NCI-H2196 treated with DMSO at 0.1 percent for 48 hours (cell line): ENCODE data around the gene ZSCAN26.
"Not testable (repeated sequence)": the region's sequence is repeated elsewhere in the genome, so short reads cannot be mapped to it uniquely, and the experiment has no call there.

ENCODE experiments used
- DNase-seq: peaks from one replicate; lab custom pipeline; 2025; ENCODE audit not compliant: unreplicated experiment; lab: John Stamatoyannopoulos, UW

The ZSCAN26 gene

DNA sequence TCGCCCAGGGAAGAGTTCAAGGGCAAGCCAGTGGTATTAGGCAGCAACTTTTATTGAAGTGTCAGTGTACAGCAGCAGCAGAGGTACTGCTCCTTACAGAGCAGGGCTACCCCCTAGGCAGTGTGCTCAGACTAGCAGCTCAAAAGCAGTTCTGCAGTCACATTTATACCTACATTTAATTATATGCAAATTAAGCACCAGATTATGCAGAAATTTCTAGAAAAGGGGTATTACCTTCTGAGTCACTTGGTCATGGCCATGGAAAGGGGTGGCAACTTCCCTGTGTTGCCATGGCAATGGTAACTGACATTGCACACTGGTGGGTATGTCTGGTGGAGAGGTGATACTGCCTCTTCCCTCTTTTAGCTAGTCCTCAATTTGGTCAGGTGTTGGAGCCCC is 12.8 kb upstream of the ZSCAN26 start:
- DNase-seq: no peak

DNA sequence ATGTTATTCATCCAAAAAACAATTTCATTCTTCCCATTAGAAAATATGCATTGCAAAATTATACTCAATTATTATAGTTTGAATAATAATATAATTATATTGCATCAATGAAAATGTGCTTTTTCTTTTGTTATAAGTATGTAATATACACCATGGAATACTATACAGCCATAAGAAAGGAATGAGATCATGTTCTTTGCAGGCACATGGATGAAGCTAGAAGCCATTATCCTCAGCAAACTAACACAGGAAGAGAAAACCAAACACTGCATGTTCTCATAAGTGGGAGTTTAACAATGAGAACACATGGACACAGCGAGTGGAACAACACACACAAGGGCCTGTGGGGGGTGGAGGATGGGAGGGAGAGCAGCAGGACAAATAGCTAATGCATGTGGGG is 9.9 kb upstream of the ZSCAN26 start:
- DNase-seq: no peak

- no peak for DNase-seq
Measured at GRCh38 chr6:28258877-28259777, 7.8 kb upstream of the ZSCAN26 start, which contains the start of gene NKAPL. NKAPL (plus strand) TSS chr6:28259297; CDS start chr6:28259372, 75 bp downstream.

- no peak for DNase-seq
Measured at GRCh38 chr6:28263922-28264321, 3.0 kb upstream of the ZSCAN26 start.

- DNase-seq: no peak
Measured at GRCh38 chr6:28264834-28265401, 2.0 kb upstream of the ZSCAN26 start.

DNA sequence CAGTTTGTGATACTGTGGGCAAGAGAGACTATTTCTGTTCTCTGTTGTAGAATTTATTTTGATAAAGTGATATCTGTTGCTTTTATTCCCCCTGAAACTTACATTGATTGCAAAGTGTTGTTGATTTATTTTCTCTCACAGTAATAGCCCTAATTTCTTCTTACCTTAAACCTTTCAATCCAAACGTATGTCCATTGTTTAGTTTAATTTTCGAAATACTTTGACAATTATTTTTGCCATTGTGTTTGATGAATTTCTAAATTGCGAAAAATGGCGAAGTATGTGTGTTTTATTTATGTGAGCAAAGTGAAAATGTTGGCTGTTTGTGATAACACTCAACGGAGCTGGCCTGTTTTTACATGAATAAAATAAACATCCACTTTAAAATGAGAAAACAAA is 381 bp upstream of the ZSCAN26 start:
- no peak for DNase-seq

DNA sequence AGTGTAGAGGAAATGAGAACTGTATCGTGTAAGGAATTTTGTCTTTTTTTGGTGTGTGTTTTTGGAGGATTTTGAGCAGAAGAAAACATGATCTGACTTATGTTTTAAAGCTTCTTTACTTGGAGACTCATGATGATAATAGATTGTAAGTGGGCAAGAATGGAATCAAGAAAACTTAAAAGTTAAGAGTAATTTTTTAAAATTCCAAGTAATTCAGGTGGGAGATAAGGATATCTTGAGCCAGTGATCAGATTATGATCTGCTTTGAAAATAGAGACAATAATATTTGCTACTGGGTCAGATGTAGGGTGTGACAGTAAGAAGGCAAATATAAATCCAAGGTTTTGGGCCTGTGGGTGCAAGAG is 734 bp downstream of the ZSCAN26 start:
- DNase-seq: no peak

- DNase-seq: no peak
Measured at GRCh38 chr6:28269492-28269891, 2.5 kb downstream of the ZSCAN26 start.

GRCh38 chr6:28274888-28275287 is 7.9 kb downstream of the ZSCAN26 start:
- DNase-seq: no peak

DNA sequence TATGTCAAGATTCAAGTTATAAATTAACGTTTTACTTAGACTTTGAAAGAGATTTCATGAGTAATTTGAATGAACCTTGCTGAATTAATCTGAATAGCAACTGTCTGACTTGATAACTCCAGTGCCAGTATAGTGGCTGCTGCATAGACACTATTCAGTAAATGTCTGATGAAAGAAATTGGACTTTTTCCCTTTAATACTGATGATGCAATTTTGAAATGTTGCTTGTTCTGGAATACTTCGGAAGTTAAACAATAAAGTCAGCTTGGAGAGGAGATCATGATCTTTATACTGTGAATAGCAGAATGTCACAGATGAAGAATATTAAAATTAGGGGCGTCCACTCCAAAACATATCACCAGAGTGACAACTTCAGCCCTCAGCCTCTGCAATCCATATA is 10.8 kb downstream of the ZSCAN26 start:
- DNase-seq: no peak

DNA sequence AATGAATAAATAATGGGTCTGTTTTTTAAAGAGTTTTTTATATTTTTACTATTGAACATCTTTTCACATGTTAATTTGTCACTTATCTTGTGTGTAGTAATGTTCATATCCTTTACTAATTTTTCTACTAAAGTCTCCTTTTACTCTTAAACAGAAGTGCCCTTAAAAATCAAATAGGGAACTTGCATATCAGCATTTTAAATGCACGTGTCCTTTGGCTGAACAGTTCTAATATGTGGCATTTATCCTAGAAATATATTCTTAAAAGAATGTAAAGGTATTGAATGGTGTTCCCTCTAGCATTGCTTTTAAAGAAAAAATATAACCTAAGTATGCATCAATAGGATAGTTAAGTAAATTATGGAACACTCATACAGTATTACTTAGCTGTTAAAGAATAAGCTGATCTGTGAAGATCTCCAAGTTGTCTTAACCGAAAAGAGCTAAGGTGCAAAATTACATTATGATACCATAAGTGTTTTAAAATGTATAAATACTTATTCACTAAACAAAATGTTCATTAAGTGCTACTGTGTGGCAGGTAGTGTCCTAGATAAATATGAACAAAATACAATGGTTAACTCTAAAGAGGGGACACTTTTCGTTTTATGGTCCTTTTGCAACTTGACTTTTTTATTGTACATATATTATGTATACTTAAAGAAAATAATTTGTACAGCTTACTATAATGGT is 13.8 kb downstream of the ZSCAN26 start:
- no peak for DNase-seq

DNA sequence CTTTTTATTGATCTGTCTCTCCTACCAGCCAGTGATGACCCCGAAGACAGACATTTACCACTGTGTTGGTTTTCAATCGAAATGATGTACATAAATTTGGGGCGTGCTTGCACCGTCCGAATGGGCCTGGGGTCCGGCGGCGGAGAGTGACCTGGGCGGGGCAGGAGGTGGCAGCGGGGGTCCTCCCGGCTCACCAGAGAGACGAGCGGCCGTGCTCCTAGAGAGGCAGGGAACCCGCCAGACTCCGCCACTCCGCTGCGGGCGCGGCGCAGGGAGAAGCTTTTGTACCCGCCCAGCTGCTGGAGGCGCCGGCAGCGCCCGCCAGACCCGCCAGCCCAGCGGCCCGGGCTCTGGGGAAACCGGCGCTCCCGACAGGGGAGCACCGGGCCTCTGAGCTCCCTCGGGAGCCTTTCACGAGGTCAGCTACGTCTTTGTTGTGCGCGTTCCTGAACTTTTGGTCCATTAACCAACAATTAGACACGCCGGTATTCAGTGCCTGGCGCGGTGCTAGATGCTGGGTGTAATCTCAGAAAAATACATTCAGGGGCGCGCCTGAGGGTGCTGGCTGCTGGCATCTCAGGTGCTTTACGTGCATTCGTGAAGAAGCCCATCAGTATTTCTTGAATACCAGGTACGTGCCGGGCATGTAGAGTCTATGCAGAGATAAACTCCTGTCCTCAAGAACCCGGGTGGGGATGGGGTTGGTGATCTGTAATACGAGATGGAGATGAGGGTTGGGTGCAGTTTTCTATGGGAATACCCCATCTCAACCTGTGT is 14.5 kb downstream of the ZSCAN26 start, which contains the start of gene PGBD1:
Gene PGBD1, plus strand, starts transcription at position 285 of the 777 bp plus-strand sequence. CDS start 2,242 bp downstream, outside the sequence.
- peak; percentile 40 for DNase-seq

- no peak for DNase-seq
Measured at GRCh38 chr6:28282926-28283325, 16.0 kb downstream of the ZSCAN26 start.

DNA sequence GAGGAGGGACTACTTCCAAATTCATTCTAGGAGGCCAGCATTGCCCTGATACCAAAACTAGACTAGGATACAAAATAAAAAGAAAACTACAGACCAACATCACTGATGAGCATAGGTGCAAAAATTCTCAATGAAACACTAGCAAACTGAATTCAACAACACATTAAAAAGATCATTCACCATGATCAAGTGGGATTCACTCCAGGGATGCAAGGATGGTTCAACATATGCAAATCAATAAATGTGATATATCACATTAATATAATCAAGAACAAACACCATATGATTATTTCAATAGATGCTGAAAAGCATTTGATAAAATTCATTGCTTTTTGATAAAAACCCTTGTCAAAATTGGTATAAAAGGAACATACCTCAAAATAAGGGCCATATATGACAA is 24.6 kb downstream of the ZSCAN26 start:
- DNase-seq: no peak

- DNase-seq: no peak
Measured at GRCh38 chr6:28295326-28295725, 28.4 kb downstream of the ZSCAN26 start.

GRCh38 chr6:28296520-28297060 is 29.6 kb downstream of the ZSCAN26 start:
- no peak for DNase-seq

- no peak for DNase-seq
Measured at GRCh38 chr6:28303570-28303969, 36.6 kb downstream of the ZSCAN26 start.

DNA sequence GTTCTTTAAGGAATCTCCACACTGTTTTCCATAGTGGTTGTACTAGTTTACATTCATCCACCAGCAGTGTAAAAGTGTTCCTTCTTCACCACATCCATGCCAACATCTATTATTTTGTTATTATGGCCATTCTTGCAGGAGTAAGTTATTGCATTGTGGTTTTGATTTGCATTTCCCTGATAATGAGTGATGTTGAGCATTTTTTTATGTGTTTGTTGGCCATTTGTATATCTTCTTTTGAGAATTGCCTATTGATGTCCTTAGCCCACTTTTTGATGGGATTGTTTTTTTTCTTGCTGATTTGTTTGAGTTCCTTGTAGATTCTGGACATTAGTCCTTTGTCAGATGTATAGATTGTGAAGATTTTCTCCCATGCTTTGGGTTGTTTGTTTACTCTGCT is 39.4 kb downstream of the ZSCAN26 start:
- DNase-seq: not testable (repeated sequence)

DNA sequence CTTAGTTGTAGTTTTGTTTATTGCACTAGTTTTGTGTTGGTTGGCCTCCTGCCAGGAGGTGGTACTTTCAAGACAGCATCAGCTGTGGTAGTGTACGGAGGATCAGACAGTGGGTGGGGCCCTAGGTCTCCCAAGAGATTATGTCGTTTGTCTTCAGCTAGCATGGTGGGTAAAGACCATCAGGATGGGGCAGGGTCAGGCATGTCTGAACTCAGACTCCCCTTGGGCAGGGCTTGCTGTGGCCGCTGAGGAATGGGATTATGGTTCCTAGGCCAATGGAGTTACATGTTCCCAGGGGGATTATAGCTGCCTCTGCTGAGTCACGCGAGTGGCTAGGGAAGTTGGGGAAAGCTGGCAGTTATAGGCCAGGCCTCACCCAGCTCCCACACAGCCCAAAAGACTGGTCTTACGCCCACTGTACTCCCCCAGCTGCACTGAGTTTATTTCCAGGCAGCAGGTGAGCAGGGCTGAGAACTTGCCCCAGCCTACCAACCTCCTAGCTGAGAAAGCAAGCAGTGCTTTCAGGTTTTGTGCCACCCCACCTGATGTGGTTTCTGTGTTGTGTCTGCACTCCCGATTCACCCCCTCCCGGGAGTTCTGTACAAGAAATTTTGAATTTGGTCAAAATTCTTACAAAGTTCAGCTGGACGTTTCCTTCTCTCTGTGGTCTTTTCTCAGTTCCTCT is 44.3 kb downstream of the ZSCAN26 start:
- DNase-seq: no peak

GRCh38 chr6:28312939-28313338 is 46.0 kb downstream of the ZSCAN26 start:
- DNase-seq: no peak
